OCI-LY7 (cell line): Measurements from ENCODE around the gene TWIST2. TPM values are rescaled to one million over a fixed set of nuclear protein-coding genes. Genes with fewer than 3 reads are reported as not detected.

Source experiments
- BruUV-seq: library from RNA; stranded (reverse); fragments of 400-500 nt; replicated peaks from 2 replicates; lab custom pipeline; 2021; lab: Mats Ljungman, UMichigan
- CTCF ChIA-PET: fragments of 300-600 bp; sonication (Branson Sonifier 250); formaldehyde crosslinking; loops from one replicate; lab custom pipeline; 2022; ENCODE audit warnings: antibody characterized with exemption; ENCODE audit not compliant: unreplicated experiment; lab: Charles Lee
- POLR2A ChIA-PET: fragments of 300-600 bp; sonication (Branson Sonifier 250); formaldehyde crosslinking; loops from one replicate; lab custom pipeline; 2022; ENCODE audit warnings: antibody characterized with exemption; lab: Charles Lee
- DNase-seq: peaks from one replicate; pipeline ENCODE4 v3.0.0-alpha.2; 2015; ENCODE audit warnings: low spot score
- H2AFZ ChIP-seq: fragments of 200-600 bp; sonication (generic), shearing (Covaris generic); 2 replicates; pipeline ENCODE4 v1.6.1; 2014; ENCODE audit warnings: mild to moderate bottlenecking, antibody characterized with exemption, low read length, moderate library complexity
- H3K27ac ChIP-seq: fragments of 200-600 bp; sonication (generic); 2 replicates; pipeline ENCODE4 v1.5.1; 2014; ENCODE audit warnings: mixed run types, low read depth, mild to moderate bottlenecking, moderate library complexity, low read length, inconsistent platforms; ENCODE audit not compliant: poor library complexity, severe bottlenecking
- H3K36me3 ChIP-seq: fragments of 200-600 bp; sonication (generic); 2 replicates; pipeline ENCODE4 v1.6.1; 2014; ENCODE audit warnings: mild to moderate bottlenecking, antibody characterized with exemption, low read length, moderate library complexity, mixed read lengths; ENCODE audit not compliant: insufficient read depth
- H3K4me1 ChIP-seq: fragments of 200-600 bp; sonication (generic); 2 replicates; pipeline ENCODE4 v1.5.1; 2014; ENCODE audit warnings: mild to moderate bottlenecking, low read length; ENCODE audit not compliant: insufficient read depth, poor library complexity, severe bottlenecking
- H3K4me2 ChIP-seq: fragments of 200-600 bp; sonication (generic); 2 replicates; pipeline ENCODE4 v1.6.1; 2014; ENCODE audit warnings: mild to moderate bottlenecking, low read length
- H3K4me3 ChIP-seq: fragments of 200-600 bp; sonication (generic); 2 replicates; pipeline ENCODE4 v1.5.1; 2014; ENCODE audit warnings: mild to moderate bottlenecking, low read depth, low read length; ENCODE audit not compliant: poor library complexity, severe bottlenecking
- H3K79me2 ChIP-seq: fragments of 200-600 bp; sonication (generic); 2 replicates; pipeline ENCODE4 v1.6.1; 2016; ENCODE audit warnings: low read depth, mild to moderate bottlenecking, low read length, moderate library complexity, mixed read lengths; ENCODE audit not compliant: insufficient read depth
- H3K9me2 ChIP-seq: fragments of 200-600 bp; sonication (generic); 2 replicates; pipeline ENCODE4 v1.6.1; 2016; ENCODE audit warnings: mild to moderate bottlenecking, low read length, mixed read lengths; ENCODE audit not compliant: insufficient read depth
- H3K9me3 ChIP-seq: fragments of 200-600 bp; sonication (generic); 2 replicates; pipeline ENCODE4 v1.6.1; 2014; ENCODE audit warnings: mild to moderate bottlenecking, mixed run types, low read length, mixed read lengths
- H4K20me1 ChIP-seq: fragments of 200-600 bp; sonication (generic); 2 replicates; pipeline ENCODE4 v1.6.1; 2014; ENCODE audit warnings: mild to moderate bottlenecking, antibody characterized with exemption, low read length, moderate library complexity, mixed read lengths; ENCODE audit not compliant: insufficient read depth
- CTCF ChIP-seq: fragments of 200-600 bp; sonication (generic); conservative IDR thresholded peaks from 2 replicates; pipeline ENCODE4 v1.5.1; 2014; ENCODE audit warnings: mild to moderate bottlenecking, antibody characterized with exemption, low read length, moderate library complexity, mixed read lengths
- EZH2phosphoT487 ChIP-seq: fragments of 200-600 bp; sonication (generic); IDR thresholded peaks from 2 replicates; pipeline ENCODE4 v1.6.1; 2018; ENCODE audit warnings: low read depth, borderline replicate concordance, mild to moderate bottlenecking, mixed run types, antibody characterized with exemption, low read length, moderate library complexity, mixed read lengths
- intact Hi-C: fragments of 100-400 bp; cut with micrococcal nuclease; formaldehyde crosslinking; loops from one replicate; pipeline ENCODE4 v1.10.0; 2022; ENCODE audit not compliant: unreplicated experiment
- total RNA-seq, 2 experiments: library from RNA; depleted of rRNA in 1 of 2; stranded (reverse); fragments of >200 nt in 1 of 2; shearing (Covaris generic) in 1 of 2; gene quantifications; 2 replicates each; pipeline ENCODE4 v1.2.3, GENCODE V29; 2014 to 2022

TWIST2 gene
- total RNA-seq, 2 experiments from 2014 or later: not detected

- Histone ChIP-seq H2AFZ (no peak overlapping the region), H3K4me2 (no peak overlapping the region), H3K4me3 (no peak overlapping the region), H3K9me3 (peaks cover 8% of the 10 kb centered on the region), H3K9me2 (no peaks in the 10 kb centered on the region), H3K27ac (no peak overlapping the region), H4K20me1 (no peaks in the 10 kb centered on the region), H3K79me2 (no peaks in the 10 kb centered on the region), H3K4me1 (no peaks in the 10 kb centered on the region), H3K36me3 (no peaks in the 10 kb centered on the region)
- ChIA-PET POLR2A (no interaction called here), CTCF (no interaction called here)
- TF ChIP-seq EZH2phosphoT487 (no peak), CTCF (no peak)
- BruUV-seq: no TSS peak
- intact Hi-C loops: no loop called here
- no peak for DNase-seq
Observed at GRCh38 chr2:238908960-238909951, 61.4 kb downstream of the TWIST2 start.

GRCh38 chr2:238910751-238911351 is 63.0 kb downstream of the TWIST2 start:
- H3K9me3 ChIP-seq: peaks cover 8% of the 10 kb centered on the region
- POLR2A ChIA-PET: no interaction called here
- no peak overlapping the region for H3K27ac ChIP-seq
- no peak overlapping the region for H2AFZ ChIP-seq
- TF ChIP-seq EZH2phosphoT487 (no peak), CTCF (no peak)
- intact Hi-C loops: no loop called here
- H3K4me3 ChIP-seq: no peak overlapping the region
- no peaks in the 10 kb centered on the region for H3K4me1 ChIP-seq
- CTCF ChIA-PET: no interaction called here
- no peaks in the 10 kb centered on the region for H4K20me1 ChIP-seq
- no peaks in the 10 kb centered on the region for H3K36me3 ChIP-seq
- H3K4me2 ChIP-seq: no peak overlapping the region
- H3K9me2 ChIP-seq: no peaks in the 10 kb centered on the region
- H3K79me2 ChIP-seq: no peaks in the 10 kb centered on the region
- no peak for DNase-seq
- no TSS peak for BruUV-seq
